ENCODE measurements around the gene CIPC.

Gene CIPC

GRCh38 chr14:77094672-77095284 lies 3.3 kb upstream of the CIPC start:
- Histone ChIP-seq H3K36me3 (ENCODE audit: control insufficient read depth, insufficient read depth, low read length) (no peaks in the 10 kb centered on the region), H3K4me3 (ENCODE audit: low read depth, low read length) (no peak overlapping the region), H3K4me1 (ENCODE audit: control insufficient read depth, insufficient read depth, low read length) (peaks cover 8% of the 10 kb centered on the region), H3K27me3 (ENCODE audit: control insufficient read depth, insufficient read depth, low read length) (no peaks in the 10 kb centered on the region), H3K9ac (ENCODE audit: low read depth, low read length) (no peak overlapping the region), H3K9me3 (ENCODE audit: control insufficient read depth, insufficient read depth, low read length) (peaks cover 5% of the 10 kb centered on the region)

- no peaks in the 10 kb centered on the region for H3K9me3 ChIP-seq (ENCODE audit: control insufficient read depth, insufficient read depth, low read length)
- no peaks in the 10 kb centered on the region for H3K36me3 ChIP-seq (ENCODE audit: control insufficient read depth, insufficient read depth, low read length)
- no peaks in the 10 kb centered on the region for H3K27me3 ChIP-seq (ENCODE audit: control insufficient read depth, insufficient read depth, low read length)
- peaks cover 8% of the 10 kb centered on the region for H3K4me1 ChIP-seq (ENCODE audit: control insufficient read depth, insufficient read depth, low read length)
- H3K4me3 ChIP-seq (ENCODE audit: low read depth, low read length) = peak overlapping the region; percentile 97
- peak overlapping the region; percentile 38 for H3K9ac ChIP-seq (ENCODE audit: low read depth, low read length)
Observed at GRCh38 chr14:77097006-77097699, 905 bp upstream of the CIPC start.

- no peaks in the 10 kb centered on the region for H3K9me3 ChIP-seq (ENCODE audit: control insufficient read depth, insufficient read depth, low read length)
- no peaks in the 10 kb centered on the region for H3K27me3 ChIP-seq (ENCODE audit: control insufficient read depth, insufficient read depth, low read length)
- H3K9ac ChIP-seq (ENCODE audit: low read depth, low read length) = peak overlapping the region; percentile 90
- peak overlapping the region; percentile 96 for H3K4me3 ChIP-seq (ENCODE audit: low read depth, low read length)
- H3K36me3 ChIP-seq (ENCODE audit: control insufficient read depth, insufficient read depth, low read length) = no peaks in the 10 kb centered on the region
- H3K4me1 ChIP-seq (ENCODE audit: control insufficient read depth, insufficient read depth, low read length) = peaks cover 8% of the 10 kb centered on the region
Observed at GRCh38 chr14:77098529-77099353, 683 bp downstream of the CIPC start.

GRCh38 chr14:77099425-77100167 lies 1.5 kb downstream of the CIPC start:
- Histone ChIP-seq H3K36me3 (ENCODE audit: control insufficient read depth, insufficient read depth, low read length) (no peaks in the 10 kb centered on the region), H3K9me3 (ENCODE audit: control insufficient read depth, insufficient read depth, low read length) (no peaks in the 10 kb centered on the region), H3K27me3 (ENCODE audit: control insufficient read depth, insufficient read depth, low read length) (no peaks in the 10 kb centered on the region), H3K4me3 (ENCODE audit: low read depth, low read length) (peak overlapping the region; percentile 96), H3K4me1 (ENCODE audit: control insufficient read depth, insufficient read depth, low read length) (peaks cover 14% of the 10 kb centered on the region), H3K9ac (ENCODE audit: low read depth, low read length) (peak overlapping the region; percentile 90)

DNA sequence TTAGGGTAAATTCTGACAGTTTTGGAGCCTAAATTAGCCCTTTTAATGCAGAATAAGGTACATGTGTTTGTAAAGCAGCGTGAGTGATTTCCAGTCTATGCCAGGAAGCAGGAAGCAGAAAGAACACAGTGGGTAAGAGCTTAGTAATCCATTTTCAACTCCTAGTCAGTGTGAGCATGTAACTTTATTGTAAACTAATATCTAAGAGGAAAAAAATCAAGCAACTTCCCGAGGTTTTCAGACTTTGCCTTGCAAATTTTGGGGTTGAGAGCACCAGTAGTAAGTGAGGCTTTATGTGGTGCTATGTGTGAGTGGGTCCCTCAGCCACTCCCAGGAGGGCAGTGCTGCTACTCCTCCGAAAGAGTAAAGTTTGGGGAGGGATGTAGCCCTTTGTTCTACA lies 2.9 kb downstream of the CIPC start:
- Histone ChIP-seq H3K9ac (ENCODE audit: low read depth, low read length) (no peak overlapping the region), H3K4me1 (ENCODE audit: control insufficient read depth, insufficient read depth, low read length) (peaks cover 21% of the 10 kb centered on the region), H3K9me3 (ENCODE audit: control insufficient read depth, insufficient read depth, low read length) (no peaks in the 10 kb centered on the region), H3K36me3 (ENCODE audit: control insufficient read depth, insufficient read depth, low read length) (no peaks in the 10 kb centered on the region), H3K4me3 (ENCODE audit: low read depth, low read length) (no peak overlapping the region), H3K27me3 (ENCODE audit: control insufficient read depth, insufficient read depth, low read length) (no peaks in the 10 kb centered on the region)

DNA sequence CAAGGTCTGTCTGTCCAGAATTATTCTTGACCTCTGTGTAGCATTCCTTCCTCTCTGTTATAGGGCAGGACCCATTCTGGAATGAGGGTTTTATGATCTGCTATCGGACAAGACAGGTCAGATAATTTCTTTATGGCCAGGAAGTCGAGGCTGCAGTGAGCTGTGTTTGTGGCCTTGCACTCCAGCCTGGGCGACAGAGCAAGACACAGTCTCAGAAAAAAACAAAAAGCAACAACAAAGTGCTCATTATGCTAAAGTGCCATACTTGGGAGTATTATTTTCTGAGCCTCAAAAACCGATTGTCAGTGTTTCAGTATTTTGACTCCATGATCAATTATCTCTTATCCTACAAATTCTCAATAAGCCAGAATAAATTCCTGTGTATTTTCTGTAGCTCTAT lies 4.1 kb downstream of the CIPC start:
- Histone ChIP-seq H3K27me3 (ENCODE audit: control insufficient read depth, insufficient read depth, low read length) (no peaks in the 10 kb centered on the region), H3K9ac (ENCODE audit: low read depth, low read length) (no peak overlapping the region), H3K36me3 (ENCODE audit: control insufficient read depth, insufficient read depth, low read length) (no peaks in the 10 kb centered on the region), H3K9me3 (ENCODE audit: control insufficient read depth, insufficient read depth, low read length) (no peaks in the 10 kb centered on the region), H3K4me3 (ENCODE audit: low read depth, low read length) (no peak overlapping the region), H3K4me1 (ENCODE audit: control insufficient read depth, insufficient read depth, low read length) (peaks cover 21% of the 10 kb centered on the region)

DNA sequence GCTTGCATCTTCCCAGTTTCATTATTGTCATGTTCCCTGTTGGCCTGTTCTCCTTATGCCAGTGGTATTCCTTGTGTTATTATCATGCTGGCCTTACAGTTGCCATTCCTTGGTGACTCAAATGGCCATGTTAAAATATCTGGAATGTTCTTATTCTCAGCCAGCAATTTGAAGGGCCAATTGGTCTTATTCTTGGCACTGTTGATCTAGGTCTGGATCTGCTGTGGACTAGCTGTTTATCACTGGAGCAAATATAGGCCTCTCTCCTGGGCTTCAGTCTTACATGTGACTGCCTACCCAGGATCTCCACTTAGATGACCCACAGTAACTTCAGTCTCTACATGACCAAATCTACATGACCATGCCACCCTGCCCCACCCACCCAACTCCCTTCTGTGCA lies 5.4 kb downstream of the CIPC start:
- peaks cover 21% of the 10 kb centered on the region for H3K4me1 ChIP-seq (ENCODE audit: control insufficient read depth, insufficient read depth, low read length)
- H3K27me3 ChIP-seq (ENCODE audit: control insufficient read depth, insufficient read depth, low read length) = no peaks in the 10 kb centered on the region
- H3K36me3 ChIP-seq (ENCODE audit: control insufficient read depth, insufficient read depth, low read length) = no peaks in the 10 kb centered on the region
- no peak overlapping the region for H3K9ac ChIP-seq (ENCODE audit: low read depth, low read length)
- no peaks in the 10 kb centered on the region for H3K9me3 ChIP-seq (ENCODE audit: control insufficient read depth, insufficient read depth, low read length)
- H3K4me3 ChIP-seq (ENCODE audit: low read depth, low read length) = no peak overlapping the region

- no peaks in the 10 kb centered on the region for H3K27me3 ChIP-seq (ENCODE audit: control insufficient read depth, insufficient read depth, low read length)
- no peaks in the 10 kb centered on the region for H3K9me3 ChIP-seq (ENCODE audit: control insufficient read depth, insufficient read depth, low read length)
- H3K4me3 ChIP-seq (ENCODE audit: low read depth, low read length) = no peak overlapping the region
- H3K9ac ChIP-seq (ENCODE audit: low read depth, low read length) = no peak overlapping the region
- no peaks in the 10 kb centered on the region for H3K36me3 ChIP-seq (ENCODE audit: control insufficient read depth, insufficient read depth, low read length)
- peaks cover 20% of the 10 kb centered on the region for H3K4me1 ChIP-seq (ENCODE audit: control insufficient read depth, insufficient read depth, low read length)
Observed at GRCh38 chr14:77103951-77104350, 5.9 kb downstream of the CIPC start.

- H3K36me3 ChIP-seq (ENCODE audit: control insufficient read depth, insufficient read depth, low read length) = no peaks in the 10 kb centered on the region
- no peaks in the 10 kb centered on the region for H3K9me3 ChIP-seq (ENCODE audit: control insufficient read depth, insufficient read depth, low read length)
- H3K4me3 ChIP-seq (ENCODE audit: low read depth, low read length) = no peak overlapping the region
- peaks cover 16% of the 10 kb centered on the region for H3K4me1 ChIP-seq (ENCODE audit: control insufficient read depth, insufficient read depth, low read length)
- peak overlapping the region; percentile 29 for H3K9ac ChIP-seq (ENCODE audit: low read depth, low read length)
- no peaks in the 10 kb centered on the region for H3K27me3 ChIP-seq (ENCODE audit: control insufficient read depth, insufficient read depth, low read length)
Observed at GRCh38 chr14:77104393-77104792, 6.3 kb downstream of the CIPC start.

DNA sequence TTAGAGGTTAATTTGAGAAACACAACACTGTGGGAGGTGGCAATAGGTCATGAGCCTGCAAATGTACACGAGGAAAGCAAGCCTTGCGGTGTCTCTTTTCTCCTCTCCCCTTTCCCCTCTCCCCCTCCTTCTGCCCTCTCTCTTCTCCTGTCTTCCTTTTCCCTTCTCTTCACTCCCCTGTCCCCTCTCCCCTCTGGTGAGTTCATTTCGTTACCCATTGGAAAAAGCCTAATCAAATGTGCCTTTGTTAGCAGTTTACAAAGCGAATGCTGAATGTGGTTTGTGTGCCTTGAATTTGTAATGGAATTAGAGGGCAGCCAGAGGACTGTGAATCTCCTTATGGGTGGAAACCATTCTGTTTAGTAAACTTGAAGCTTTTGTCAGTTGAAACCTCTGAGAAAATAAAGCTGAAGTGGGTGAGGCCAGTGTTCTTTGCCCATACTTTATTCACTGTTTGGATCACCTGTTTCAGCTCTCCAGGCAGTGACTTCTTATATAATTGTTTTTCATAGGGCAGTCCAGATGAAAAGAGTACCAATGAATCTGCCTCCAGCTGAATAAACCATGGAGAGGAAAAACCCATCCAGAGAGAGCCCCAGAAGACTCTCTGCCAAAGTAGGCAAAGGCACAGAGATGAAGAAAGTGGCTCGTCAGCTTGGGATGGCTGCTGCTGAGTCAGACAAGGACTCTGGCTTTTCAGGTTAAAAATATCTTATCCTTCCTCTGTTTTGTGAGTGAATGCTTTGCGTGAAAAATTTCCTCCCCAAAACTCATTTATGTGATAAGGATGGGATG lies 7.3 kb downstream of the CIPC start:
- Histone ChIP-seq H3K27me3 (ENCODE audit: control insufficient read depth, insufficient read depth, low read length) (no peaks in the 10 kb centered on the region), H3K9ac (ENCODE audit: low read depth, low read length) (no peak overlapping the region), H3K36me3 (ENCODE audit: control insufficient read depth, insufficient read depth, low read length) (no peaks in the 10 kb centered on the region), H3K9me3 (ENCODE audit: control insufficient read depth, insufficient read depth, low read length) (no peaks in the 10 kb centered on the region), H3K4me1 (ENCODE audit: control insufficient read depth, insufficient read depth, low read length) (peaks cover 21% of the 10 kb centered on the region), H3K4me3 (ENCODE audit: low read depth, low read length) (peak overlapping the region; percentile 3)

DNA sequence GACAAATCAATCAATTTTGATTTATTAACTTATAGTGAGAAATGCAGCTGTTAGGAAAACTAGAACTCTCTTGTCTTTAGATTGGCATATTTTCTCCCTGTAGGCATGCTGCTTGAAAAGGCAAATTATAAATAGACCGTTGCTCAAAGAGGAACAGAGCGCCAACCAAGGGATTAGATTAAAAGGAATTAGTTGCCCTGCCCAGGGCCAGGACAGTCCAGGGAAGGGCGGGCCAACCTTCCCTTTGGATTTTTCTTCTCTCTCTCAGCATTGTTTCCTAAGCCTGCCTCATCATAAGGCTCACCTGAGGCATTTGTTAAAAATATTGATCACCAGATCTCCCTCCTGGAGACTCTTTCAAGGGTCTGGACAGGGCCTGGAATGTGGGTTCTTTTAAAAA lies 8.6 kb downstream of the CIPC start:
- Histone ChIP-seq H3K4me3 (ENCODE audit: low read depth, low read length) (no peak overlapping the region), H3K36me3 (ENCODE audit: control insufficient read depth, insufficient read depth, low read length) (no peaks in the 10 kb centered on the region), H3K9ac (ENCODE audit: low read depth, low read length) (no peak overlapping the region), H3K4me1 (ENCODE audit: control insufficient read depth, insufficient read depth, low read length) (peaks cover 33% of the 10 kb centered on the region), H3K27me3 (ENCODE audit: control insufficient read depth, insufficient read depth, low read length) (no peaks in the 10 kb centered on the region), H3K9me3 (ENCODE audit: control insufficient read depth, insufficient read depth, low read length) (no peaks in the 10 kb centered on the region)
